A673 (cell line): ENCODE measurements around the gene RIBC1. TPM values are rescaled to one million over a fixed set of nuclear protein-coding genes. Genes with fewer than 3 reads are reported as not detected.

Experiments
- BruUV-seq: library from RNA; stranded (reverse); fragments of 400-500 nt; replicated peaks from 2 replicates; lab custom pipeline; 2021; lab: Mats Ljungman, UMichigan
- CTCF ChIA-PET: fragments of 300-600 bp; sonication (Branson Sonifier 250); formaldehyde crosslinking; loops from one replicate; lab custom pipeline; 2022; ENCODE audit warnings: antibody characterized with exemption; lab: Charles Lee
- POLR2A ChIA-PET: fragments of 300-600 bp; sonication (Branson Sonifier 250); formaldehyde crosslinking; loops from one replicate; lab custom pipeline; 2022; ENCODE audit warnings: antibody characterized with exemption; ENCODE audit not compliant: low non-redundant PET; lab: Charles Lee
- DNase-seq: peaks from one replicate; pipeline ENCODE4 v3.0.0-alpha.2; 2015; ENCODE audit warnings: low spot score
- H3K27ac ChIP-seq: fragments of 200-600 bp; sonication (generic); 2 replicates; pipeline ENCODE4 v1.5.1; 2016; ENCODE audit warnings: mixed run types, low read depth, mild to moderate bottlenecking, mixed read lengths, antibody characterized with exemption, low read length; ENCODE audit not compliant: poor library complexity, severe bottlenecking
- H3K27me3 ChIP-seq: fragments of 200-600 bp; sonication (generic); replicated peaks from 2 replicates; pipeline ENCODE4 v1.6.1; 2017; ENCODE audit warnings: mixed run types, low read depth, mild to moderate bottlenecking, mixed read lengths, antibody characterized with exemption, low read length; ENCODE audit not compliant: insufficient read depth, poor library complexity
- H3K36me3 ChIP-seq: fragments of 200-600 bp; sonication (generic); 2 replicates; pipeline ENCODE4 v1.6.1; 2016; ENCODE audit warnings: mixed run types, mild to moderate bottlenecking, mixed read lengths, antibody characterized with exemption, low read length; ENCODE audit not compliant: insufficient read depth, poor library complexity, severe bottlenecking
- H3K4me1 ChIP-seq: fragments of 200-600 bp; sonication (generic); 2 replicates; pipeline ENCODE4 v1.6.1; 2017; ENCODE audit warnings: mixed run types, mild to moderate bottlenecking, mixed read lengths, antibody characterized with exemption, low read length; ENCODE audit not compliant: insufficient read depth, poor library complexity, severe bottlenecking
- H3K4me3 ChIP-seq: fragments of 200-600 bp; sonication (generic); 2 replicates; pipeline ENCODE4 v1.5.1; 2016; ENCODE audit warnings: low read depth, mixed run types, mild to moderate bottlenecking, mixed read lengths, low read length; ENCODE audit not compliant: poor library complexity, severe bottlenecking
- H3K9me3 ChIP-seq: fragments of 200-600 bp; sonication (generic); 2 replicates; pipeline ENCODE4 v1.6.1; 2016; ENCODE audit warnings: mixed run types, low read depth, mild to moderate bottlenecking, mixed read lengths, antibody characterized with exemption, low read length; ENCODE audit not compliant: poor library complexity, severe bottlenecking
- CTCF ChIP-seq: fragments of 300-800, 200-600 bp; sonication (generic); conservative IDR thresholded peaks from 2 replicates; pipeline ENCODE4 v1.5.1; 2017; ENCODE audit warnings: low read depth, mild to moderate bottlenecking, antibody characterized with exemption, low read length, moderate library complexity, mixed read lengths
- EZH2 ChIP-seq: fragments of 200-600 bp; sonication (generic); IDR thresholded peaks from 2 replicates; pipeline ENCODE4 v1.6.1; 2017; ENCODE audit warnings: borderline replicate concordance, low read depth, mild to moderate bottlenecking, mixed read lengths, antibody characterized with exemption, low read length; ENCODE audit not compliant: poor library complexity, severe bottlenecking
- intact Hi-C: fragments of 100-400 bp; cut with micrococcal nuclease; formaldehyde crosslinking; loops from one replicate; pipeline ENCODE4 v1.10.0; 2022; ENCODE audit not compliant: unreplicated experiment
- total RNA-seq: library from RNA; stranded (reverse); gene quantifications from 2 replicates; pipeline ENCODE4 v1.2.3, GENCODE V29; 2021

RIBC1 gene
- total RNA-seq, 1 experiment from 2014 or later = 1.0 TPM

GRCh38 chrX:53422086-53422860 is 400 bp upstream of the RIBC1 start, which contains the start of gene SMC1A:
TSS of gene SMC1A (minus strand) at chrX:53422654. CDS start at chrX:53422600, 54 bp downstream.
- Histone ChIP-seq H3K4me1 (no peaks in the 10 kb centered on the region), H3K4me3 (peak within 1 kb of the TSS; percentile 69), H3K9me3 (no peaks in the 10 kb centered on the region), H3K27me3 (no peaks in the 10 kb centered on the region), H3K27ac (peak within 1 kb of the TSS; percentile 94), H3K36me3 (peaks cover 7% of the 10 kb centered on the region)
- intact Hi-C loops = no loop called here
- ChIA-PET POLR2A (interaction anchor here (0.6 to 0.8 kb wide), 3 partner anchors 72 to 159 kb away, joined by 3 to 7 read pairs (median 5); no protein-coding TSS in a partner anchor), CTCF (interaction anchor here (0.7 to 1.1 kb wide), 2 partner anchors 24 to 105 kb away, joined by 4 read pairs; no protein-coding TSS in a partner anchor)
- DNase-seq = peak; percentile 99
- BruUV-seq = no TSS peak
- TF ChIP-seq CTCF (no peak), EZH2 (no peak)

- H3K27me3 ChIP-seq = no peaks in the 10 kb centered on the region
- POLR2A ChIA-PET = no interaction called here
- no TSS peak for BruUV-seq
- intact Hi-C loops = no loop called here
- H3K27ac ChIP-seq = no peak overlapping the region
- H3K4me3 ChIP-seq = no peak overlapping the region
- no peaks in the 10 kb centered on the region for H3K9me3 ChIP-seq
- CTCF ChIA-PET = no interaction called here
- no peaks in the 10 kb centered on the region for H3K4me1 ChIP-seq
- TF ChIP-seq EZH2 (no peak), CTCF (no peak)
- H3K36me3 ChIP-seq = no peaks in the 10 kb centered on the region
- DNase-seq = no peak
Observed at GRCh38 chrX:53429755-53430154, 7.1 kb downstream of the RIBC1 start.

GRCh38 chrX:53430231-53430630 is 7.6 kb downstream of the RIBC1 start:
- no peak for TF ChIP-seq CTCF
- TF ChIP-seq EZH2 = no peak
- CTCF ChIA-PET = no interaction called here
- intact Hi-C loops = no loop called here

More at GRCh38 chrX:53430231-53430630, 7.6 kb downstream of the RIBC1 start:
- no peak for DNase-seq
- no peaks in the 10 kb centered on the region for H3K36me3 ChIP-seq
- H3K9me3 ChIP-seq = no peaks in the 10 kb centered on the region
- POLR2A ChIA-PET = interaction anchor here (0.6 kb wide), 1 partner anchor 14 kb away, joined by 4 read pairs; no protein-coding TSS in a partner anchor
- H3K27ac ChIP-seq = no peak overlapping the region
- no peak overlapping the region for H3K4me3 ChIP-seq
- no peaks in the 10 kb centered on the region for H3K4me1 ChIP-seq
- H3K27me3 ChIP-seq = peaks cover under 1% of the 10 kb centered on the region
- no TSS peak for BruUV-seq
